HG02759 (cell line): ENCODE data around the gene CIDEA.
"Not testable (repeated sequence)": the region's sequence is repeated elsewhere in the genome, so short reads cannot be mapped to it uniquely, and the experiment has no call there.

Experiments
- ATAC-seq: cut with Tn5 transposase; IDR thresholded peaks from one replicate; pipeline ENCODE4 v1.9.1; 2021; ENCODE audit warnings: mild to moderate bottlenecking, moderate library complexity; ENCODE audit not compliant: unreplicated experiment

CIDEA gene

DNA sequence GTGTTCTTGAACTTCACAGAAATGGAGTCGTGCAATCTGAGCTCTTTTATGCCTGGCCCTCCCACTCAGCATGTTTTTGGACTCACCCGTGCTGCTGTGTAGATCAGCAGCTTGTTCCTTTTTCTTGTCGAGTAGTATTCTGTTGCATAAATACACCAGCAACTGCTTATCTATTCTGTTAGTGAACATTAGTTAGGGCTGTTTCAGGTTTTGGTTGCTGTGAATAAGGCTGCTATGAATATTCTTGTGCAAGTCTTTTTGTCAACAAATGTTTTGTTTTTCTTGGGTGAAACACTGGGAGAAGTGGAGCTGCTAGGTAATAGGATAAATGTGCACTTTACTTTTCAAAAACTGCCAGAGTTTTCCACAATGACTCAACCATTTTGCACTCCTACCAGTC lies 15.3 kb upstream of the CIDEA start:
- no peak for ATAC-seq

DNA sequence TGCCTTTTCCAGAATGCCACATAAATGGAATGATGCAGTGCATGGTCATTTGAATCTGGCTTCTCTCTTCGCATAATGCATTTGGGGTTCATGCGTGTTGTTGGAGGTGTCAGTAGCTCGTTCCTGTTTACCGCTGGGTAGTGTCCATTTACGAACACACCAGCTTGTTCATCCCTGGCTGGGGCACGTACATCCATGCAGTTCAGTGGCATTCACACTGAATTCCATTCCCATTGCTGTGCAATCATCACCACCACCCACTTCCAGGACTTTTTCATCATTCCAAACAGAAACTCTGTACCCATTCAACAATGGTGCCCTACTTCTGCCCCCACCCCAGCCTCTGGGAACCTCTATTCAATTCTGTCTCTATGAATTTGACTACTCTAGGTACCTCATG lies 14.7 kb upstream of the CIDEA start:
- ATAC-seq, result no peak

GRCh38 chr18:12242658-12243260 lies 11.4 kb upstream of the CIDEA start:
- no peak for ATAC-seq

DNA sequence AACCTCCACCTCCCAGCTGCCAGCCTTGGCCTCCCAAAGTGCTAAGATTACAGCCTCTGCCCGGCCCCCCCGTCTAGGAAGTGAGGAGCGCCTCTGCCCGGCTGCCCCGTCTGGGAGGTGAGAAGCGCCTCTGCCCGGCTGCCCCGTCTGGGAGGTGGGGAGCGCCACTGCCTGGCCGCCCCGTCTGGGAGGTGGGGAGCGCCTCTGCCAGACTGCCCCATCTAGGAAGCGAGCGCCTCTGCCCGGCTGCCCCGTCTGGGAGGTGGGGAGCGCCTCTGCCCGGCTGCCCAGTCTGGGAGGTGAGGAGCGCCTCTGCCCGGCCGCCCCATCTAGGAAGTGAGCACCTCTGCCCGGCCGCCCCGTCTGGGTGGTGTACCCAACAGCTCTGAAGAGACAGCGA lies 10.9 kb upstream of the CIDEA start:
- ATAC-seq, result not testable (repeated sequence)

DNA sequence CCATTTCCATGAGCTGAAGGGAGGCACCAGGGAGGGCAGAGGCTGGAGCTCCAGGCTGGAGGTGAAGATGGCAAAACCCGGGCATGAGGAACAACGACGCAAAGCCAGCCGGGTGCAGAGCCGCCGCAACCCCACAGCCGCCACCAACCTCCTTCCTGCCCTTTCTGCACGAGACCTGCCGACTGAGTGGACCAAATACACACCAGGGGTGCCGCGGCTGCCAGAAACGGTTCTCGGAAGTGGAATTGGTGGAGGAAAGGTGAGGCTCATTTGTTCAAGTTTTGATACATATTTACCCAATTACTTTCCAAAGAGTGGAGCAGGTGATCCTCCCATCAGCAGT lies 8.4 kb upstream of the CIDEA start:
- ATAC-seq, result no peak

- ATAC-seq, result no peak
Measured at GRCh38 chr18:12246849-12247808, 7.0 kb upstream of the CIDEA start.

GRCh38 chr18:12247946-12248345 lies 6.2 kb upstream of the CIDEA start:
- ATAC-seq, result no peak

DNA sequence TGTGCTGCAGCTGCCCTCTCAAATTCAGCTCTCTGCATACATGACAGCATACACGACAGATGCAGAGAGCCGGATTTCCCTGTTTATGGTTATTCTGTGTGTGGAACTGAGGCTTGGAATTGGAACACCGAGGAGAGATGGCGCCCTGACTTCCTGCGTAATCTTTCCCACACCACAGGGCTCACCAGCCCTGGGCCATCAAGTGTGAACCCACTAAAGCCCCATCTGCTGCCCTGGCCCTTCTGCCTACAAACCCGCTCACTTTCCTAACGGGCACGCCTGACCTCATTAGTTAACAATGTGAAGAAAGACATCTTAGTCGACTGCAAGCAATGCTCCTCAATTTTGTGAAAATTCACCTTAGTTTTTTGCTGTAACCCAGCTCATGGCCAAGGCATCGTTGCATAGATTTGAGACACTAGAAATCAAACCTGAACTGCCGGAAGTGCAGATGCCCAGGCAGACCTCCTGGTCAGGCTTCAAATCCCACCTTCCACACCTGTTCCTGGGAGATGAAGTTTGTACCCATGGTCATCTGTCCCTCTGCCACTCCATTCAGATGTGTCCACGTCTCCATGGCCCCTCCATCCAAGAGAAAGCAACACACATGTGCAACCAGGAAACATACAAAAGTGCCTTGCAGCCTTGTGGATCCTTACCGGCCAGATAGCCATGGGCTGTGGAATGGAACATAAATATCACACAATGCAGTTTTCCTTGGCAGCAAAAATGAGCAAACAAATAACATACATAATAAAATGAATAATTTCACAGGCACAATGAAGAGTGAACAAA lies 5.0 kb upstream of the CIDEA start:
- no peak for ATAC-seq

GRCh38 chr18:12251311-12251710 lies 2.9 kb upstream of the CIDEA start:
- ATAC-seq, result no peak

DNA sequence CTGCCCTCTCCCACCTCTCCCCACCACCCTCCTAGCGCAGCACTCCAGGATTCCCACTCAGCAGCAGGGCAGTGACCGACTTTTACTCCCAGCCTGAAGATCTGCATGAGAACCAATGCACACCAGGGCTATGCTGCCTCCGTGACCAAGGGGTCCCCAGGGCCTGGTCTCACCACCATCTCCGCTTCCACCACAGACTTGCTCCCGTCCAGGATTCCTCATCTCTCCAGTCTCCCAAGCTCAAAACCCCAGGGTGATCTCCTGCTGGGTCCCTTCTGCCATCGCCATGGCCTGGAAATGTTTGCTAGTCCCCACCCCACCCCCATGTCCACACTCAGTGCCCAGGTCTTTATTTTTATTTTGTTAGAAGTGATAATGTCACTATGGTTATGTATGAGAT lies 2.1 kb upstream of the CIDEA start:
- no peak for ATAC-seq

DNA sequence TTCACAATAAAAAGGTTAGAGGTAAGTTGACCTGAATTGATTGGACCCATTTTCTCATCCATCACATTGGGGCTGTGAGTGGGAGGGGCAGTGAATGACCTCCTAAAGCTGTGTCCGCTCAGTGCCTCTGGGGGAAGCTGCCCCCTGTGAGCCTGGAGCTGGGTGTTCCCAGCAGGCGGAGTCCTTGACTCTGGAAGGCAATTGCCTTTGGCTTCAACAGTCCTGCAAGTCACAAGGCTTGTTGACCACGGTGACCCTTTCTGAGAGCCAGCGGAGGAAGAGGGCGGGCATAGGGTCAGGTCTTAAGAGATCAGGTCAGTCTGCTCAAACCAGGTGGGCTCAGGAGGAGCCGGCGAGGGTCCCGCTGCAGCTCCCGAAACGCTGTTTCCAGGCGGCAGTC lies 1.1 kb upstream of the CIDEA start:
- ATAC-seq, result no peak

- ATAC-seq, result no peak
Measured at GRCh38 chr18:12253663-12254135, 462 bp upstream of the CIDEA start.

GRCh38 chr18:12254820-12255511 lies 805 bp downstream of the CIDEA start:
- ATAC-seq, result no peak

DNA sequence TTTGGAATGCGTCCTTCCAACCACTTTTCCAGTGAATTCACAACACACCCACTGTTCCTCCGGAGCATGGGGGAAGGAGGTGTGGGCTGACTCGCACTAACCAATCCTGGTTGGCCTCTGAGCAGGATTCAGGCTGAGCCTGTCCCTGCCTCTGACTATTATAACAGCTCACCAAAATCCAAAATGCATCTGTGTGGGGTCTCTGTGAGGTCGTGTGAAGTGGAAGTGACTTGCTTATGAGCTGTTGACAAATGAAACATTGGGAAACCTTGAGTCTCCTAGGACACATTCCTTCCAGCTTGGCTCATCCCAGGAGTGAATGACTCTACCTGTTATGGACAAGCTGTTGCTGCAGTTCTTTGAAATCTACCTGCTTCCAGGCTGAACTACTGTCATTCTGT lies 1.5 kb downstream of the CIDEA start:
- ATAC-seq, result no peak

GRCh38 chr18:12256951-12257350 lies 2.8 kb downstream of the CIDEA start:
- no peak for ATAC-seq

DNA sequence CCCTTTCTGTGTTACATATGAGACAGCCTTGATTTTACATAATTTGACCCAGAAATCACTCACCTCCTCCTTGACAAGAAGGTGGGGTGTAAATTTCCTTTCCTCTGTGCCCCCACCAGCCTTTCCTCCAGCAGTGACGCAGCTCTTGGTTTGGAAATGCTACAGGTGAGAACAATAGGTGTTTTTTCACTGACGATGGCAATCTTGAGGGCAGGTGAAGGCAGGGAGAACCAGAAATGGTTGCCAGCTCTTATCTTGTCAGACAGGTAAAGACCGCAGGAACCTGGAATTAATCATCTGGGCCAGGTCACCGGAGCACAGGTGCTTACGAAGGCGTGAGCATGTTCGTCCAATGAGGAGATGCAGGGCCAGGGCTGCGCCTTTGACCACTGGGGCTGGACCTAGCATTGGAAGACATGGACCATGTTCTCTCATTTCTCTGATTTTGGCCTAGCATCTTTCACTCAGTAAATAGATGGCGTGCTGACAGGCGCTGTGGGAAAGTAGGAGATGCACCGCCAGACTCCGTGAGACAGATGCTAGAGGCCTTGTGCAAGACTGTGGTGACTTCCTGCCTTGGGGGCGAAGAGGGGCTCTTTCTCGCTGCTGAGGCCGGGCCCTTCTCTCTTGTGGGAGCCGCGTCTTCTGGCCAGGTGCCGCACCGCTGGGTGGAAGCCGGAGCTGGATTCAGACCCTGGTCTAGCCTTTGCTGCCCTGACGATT lies 4.0 kb downstream of the CIDEA start:
- no peak for ATAC-seq

DNA sequence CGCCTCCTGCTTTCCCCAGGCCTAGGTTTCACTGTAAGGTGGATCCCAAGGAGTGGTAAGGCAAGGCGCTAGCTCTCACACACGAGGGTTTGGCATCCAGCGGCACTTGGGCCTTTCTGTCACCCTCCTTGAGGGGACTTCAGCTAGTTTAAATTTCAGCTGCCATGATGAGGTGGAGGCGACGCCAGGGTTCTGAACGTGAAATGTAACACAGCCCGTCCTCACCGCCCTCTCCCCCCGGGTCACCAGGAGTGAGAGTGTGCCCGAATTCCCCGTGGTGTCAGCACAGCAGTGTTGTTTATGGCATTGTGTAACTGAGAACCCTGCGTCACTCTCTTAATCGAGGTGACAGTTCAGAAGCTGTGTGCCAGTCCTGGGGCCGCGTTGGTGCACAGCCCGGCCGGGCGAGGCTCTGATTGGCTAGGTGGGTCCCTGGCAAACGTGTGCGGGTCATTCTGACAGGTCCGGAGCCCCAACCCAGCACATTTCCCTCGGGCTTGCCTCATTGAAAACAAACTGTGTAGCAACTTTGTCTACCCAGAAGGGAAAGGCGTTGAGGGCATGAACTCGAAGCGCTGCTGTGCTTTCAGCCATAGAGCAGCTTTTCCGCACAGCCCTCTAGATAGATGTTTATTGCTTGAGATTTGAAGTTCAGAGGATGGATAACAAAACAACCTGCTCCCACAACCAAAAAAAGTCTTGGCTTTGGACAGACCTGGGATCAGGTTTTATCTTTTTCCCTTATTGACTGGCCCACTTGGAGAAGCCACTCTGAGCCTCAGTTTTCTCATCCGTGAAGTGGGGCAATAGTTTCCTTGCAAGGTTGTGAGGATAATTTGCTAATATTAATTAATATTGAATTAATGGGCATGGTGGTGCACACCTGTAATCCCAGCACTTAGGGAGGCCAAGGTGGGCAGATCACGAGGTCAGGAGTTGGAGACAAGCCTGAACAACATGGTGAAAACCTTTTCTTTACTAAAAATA lies 4.9 kb downstream of the CIDEA start:
- no peak for ATAC-seq

- ATAC-seq, result no peak
Measured at GRCh38 chr18:12262748-12263147, 8.6 kb downstream of the CIDEA start.

- no peak for ATAC-seq
Measured at GRCh38 chr18:12264864-12265263, 10.7 kb downstream of the CIDEA start.
